Calu3 (cell line): Measurements from ENCODE around the gene GLYATL1. TPM values are rescaled to one million over a fixed set of nuclear protein-coding genes. Genes with fewer than 3 reads are reported as not detected.
"Not testable (repeated sequence)": the region's sequence is repeated elsewhere in the genome, so short reads cannot be mapped to it uniquely, and the experiment has no call there.

ENCODE experiments used
- BruUV-seq: library from RNA; stranded (reverse); fragments of 400-500 nt; replicated peaks from 2 replicates; lab custom pipeline; 2021; lab: Mats Ljungman, UMichigan
- CTCF ChIA-PET: fragments of 300-600 bp; sonication (Branson Sonifier 250); formaldehyde crosslinking; loops from one replicate; lab custom pipeline; 2022; ENCODE audit warnings: antibody characterized with exemption; lab: Charles Lee
- DNase-seq: peaks from one replicate; pipeline ENCODE4 v3.0.0; 2022
- H3K27ac Mint-ChIP-seq: one replicate; pipeline ENCODE4 v1.8.0; 2022; ENCODE audit warnings: mixed read lengths; ENCODE audit not compliant: unreplicated experiment
- H3K27me3 Mint-ChIP-seq: one replicate; pipeline ENCODE4 v1.8.0; 2022; ENCODE audit warnings: mixed read lengths; ENCODE audit not compliant: unreplicated experiment
- H3K36me3 Mint-ChIP-seq: one replicate; pipeline ENCODE4 v1.8.0; 2022; ENCODE audit warnings: mild to moderate bottlenecking, moderate library complexity, mixed read lengths; ENCODE audit not compliant: insufficient read depth, unreplicated experiment
- H3K4me1 Mint-ChIP-seq: one replicate; pipeline ENCODE4 v1.8.0; 2022; ENCODE audit warnings: mild to moderate bottlenecking, low read depth, mixed read lengths; ENCODE audit not compliant: unreplicated experiment
- H3K4me3 Mint-ChIP-seq: one replicate; pipeline ENCODE4 v1.8.0; 2022; ENCODE audit warnings: mild to moderate bottlenecking, low read depth, moderate library complexity, mixed read lengths; ENCODE audit not compliant: unreplicated experiment
- H3K9me3 Mint-ChIP-seq: one replicate; pipeline ENCODE4 v1.8.0; 2022; ENCODE audit warnings: low read depth, mixed read lengths; ENCODE audit not compliant: unreplicated experiment
- CTCF ChIP-seq: fragments of 200-600 bp; IDR thresholded peaks from one replicate; pipeline ENCODE4 v1.8.0; 2022; ENCODE audit warnings: antibody characterized with exemption; ENCODE audit not compliant: unreplicated experiment
- intact Hi-C: fragments of 100-400 bp; cut with micrococcal nuclease; formaldehyde crosslinking; loops from one replicate; pipeline ENCODE4 v1.10.0; 2022; ENCODE audit not compliant: unreplicated experiment
- total RNA-seq: library from RNA; stranded (reverse); gene quantifications from 2 replicates; pipeline ENCODE4 v1.2.3, GENCODE V29; 2022

GLYATL1 gene
- total RNA-seq, 1 experiment from 2014 or later: not detected

GRCh38 chr11:59000003-59000402 lies 60.7 kb downstream of the GLYATL1 start:
- Mint-ChIP-seq H3K9me3 (no peaks in the 10 kb centered on the region), H3K4me1 (no peaks in the 10 kb centered on the region), H3K4me3 (no peak overlapping the region), H3K27me3 (peaks cover 12% of the 10 kb centered on the region), H3K36me3 (no peaks in the 10 kb centered on the region), H3K27ac (no peak overlapping the region)
- DNase-seq: no peak
- no TSS peak for BruUV-seq
- no peak for TF ChIP-seq CTCF
- CTCF ChIA-PET: no interaction called here
- intact Hi-C loops: no loop called here

- H3K4me1 Mint-ChIP-seq, DNase-seq, CTCF ChIA-PET, H3K9me3 Mint-ChIP-seq, intact Hi-C loops, H3K36me3 Mint-ChIP-seq, H3K27ac Mint-ChIP-seq, BruUV-seq, H3K4me3 Mint-ChIP-seq: not testable (repeated sequence)
- peaks cover 20% of the 10 kb centered on the region for H3K27me3 Mint-ChIP-seq
Observed at GRCh38 chr11:59002006-59002405, 62.7 kb downstream of the GLYATL1 start.

Other genes with a start within 250 kb of the GLYATL1 start
- gene GLYAT, start 207.5 kb upstream of the GLYATL1 start, total RNA-seq: not detected in 2 replicates
- 0.91 and 1.3 TPM in 2 replicates for gene GLYATL2, start 94.8 kb upstream of the GLYATL1 start, total RNA-seq
- gene GLYATL1B, start 146.8 kb downstream of the GLYATL1 start, total RNA-seq: not detected in 2 replicates
- gene FAM111B, start 167.7 kb downstream of the GLYATL1 start, total RNA-seq: 35.5 and 39.5 TPM in 2 replicates
- 87.9 and 91.6 TPM in 2 replicates for gene FAM111A, start 203.4 kb downstream of the GLYATL1 start, total RNA-seq
- gene DTX4, start 232.6 kb downstream of the GLYATL1 start, total RNA-seq: 56.7 and 65.8 TPM in 2 replicates